A673 (cell line): ENCODE results near the gene ADPRS.

Experiments
- EZH2 ChIP-seq: fragments of 200-600 bp; sonication (generic); IDR thresholded peaks from 2 replicates; pipeline ENCODE4 v1.6.1; 2017; ENCODE audit warnings: borderline replicate concordance, low read depth, mild to moderate bottlenecking, mixed read lengths, antibody characterized with exemption, low read length; ENCODE audit not compliant: poor library complexity, severe bottlenecking
- TF ChIP-seq, protein P1 (sequence below): fragments of 300-800, 200-600 bp; sonication (generic); conservative IDR thresholded peaks from 2 replicates; pipeline ENCODE4 v1.5.1; 2017; ENCODE audit warnings: low read depth, mild to moderate bottlenecking, antibody characterized with exemption, low read length, moderate library complexity, mixed read lengths

DNA sequence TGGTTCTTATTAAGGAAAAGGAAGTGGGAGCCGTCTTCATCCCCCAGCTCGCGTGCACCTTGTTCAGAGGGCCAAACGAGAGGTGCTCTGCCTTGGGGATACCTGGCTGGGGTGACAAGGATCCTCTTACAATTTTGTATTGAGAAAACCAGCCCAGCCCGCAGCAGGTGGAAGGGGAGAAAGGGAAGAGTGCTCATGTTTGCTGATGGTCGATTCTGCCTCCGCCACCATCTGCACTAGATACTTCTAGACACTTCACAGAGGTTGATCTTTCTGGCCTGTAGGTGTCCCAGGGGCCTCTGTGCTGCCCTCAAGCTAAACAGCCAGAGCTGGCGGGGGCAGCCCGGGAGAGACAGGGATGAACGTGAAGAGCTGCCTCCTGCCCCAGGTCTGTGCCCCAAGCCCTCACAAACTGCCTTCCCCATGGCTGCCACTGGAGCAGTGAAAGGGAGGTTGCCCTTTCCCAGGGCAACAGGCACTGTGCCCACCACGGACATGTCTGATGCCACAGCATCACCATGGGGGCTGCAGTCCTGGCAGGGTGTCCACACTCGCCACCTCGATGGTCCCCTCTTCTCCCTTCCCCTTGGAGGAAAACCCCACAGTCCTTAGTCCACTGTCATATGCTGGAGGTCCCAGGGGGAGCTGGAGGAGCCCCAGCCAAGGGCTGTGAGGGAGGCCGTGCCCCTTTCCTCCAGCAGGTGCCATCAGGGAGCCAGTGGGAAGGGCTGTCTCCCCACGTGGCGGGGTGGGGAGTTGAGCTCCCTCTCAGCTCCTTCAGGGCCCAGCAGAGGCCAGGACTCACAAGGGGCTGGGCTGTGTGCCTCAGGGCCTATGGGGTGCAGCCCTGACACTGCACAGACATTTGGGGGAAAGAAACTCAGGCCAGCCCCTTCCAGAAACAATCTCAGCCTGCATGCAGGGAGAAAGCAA lies 8.1 kb downstream of the ADPRS start:
- TF ChIP-seq, protein P1, sequence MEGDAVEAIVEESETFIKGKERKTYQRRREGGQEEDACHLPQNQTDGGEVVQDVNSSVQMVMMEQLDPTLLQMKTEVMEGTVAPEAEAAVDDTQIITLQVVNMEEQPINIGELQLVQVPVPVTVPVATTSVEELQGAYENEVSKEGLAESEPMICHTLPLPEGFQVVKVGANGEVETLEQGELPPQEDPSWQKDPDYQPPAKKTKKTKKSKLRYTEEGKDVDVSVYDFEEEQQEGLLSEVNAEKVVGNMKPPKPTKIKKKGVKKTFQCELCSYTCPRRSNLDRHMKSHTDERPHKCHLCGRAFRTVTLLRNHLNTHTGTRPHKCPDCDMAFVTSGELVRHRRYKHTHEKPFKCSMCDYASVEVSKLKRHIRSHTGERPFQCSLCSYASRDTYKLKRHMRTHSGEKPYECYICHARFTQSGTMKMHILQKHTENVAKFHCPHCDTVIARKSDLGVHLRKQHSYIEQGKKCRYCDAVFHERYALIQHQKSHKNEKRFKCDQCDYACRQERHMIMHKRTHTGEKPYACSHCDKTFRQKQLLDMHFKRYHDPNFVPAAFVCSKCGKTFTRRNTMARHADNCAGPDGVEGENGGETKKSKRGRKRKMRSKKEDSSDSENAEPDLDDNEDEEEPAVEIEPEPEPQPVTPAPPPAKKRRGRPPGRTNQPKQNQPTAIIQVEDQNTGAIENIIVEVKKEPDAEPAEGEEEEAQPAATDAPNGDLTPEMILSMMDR, result peak; percentile 25; the same call in 1 of the 2 replicates
- no peak for TF ChIP-seq EZH2
